Fibroblast of mammary gland (primary cell): Measurements from ENCODE around the gene LSM7.

Source experiments
- DNase-seq: peaks from one replicate; pipeline ENCODE4 v3.0.0-alpha.2; 2010; ENCODE audit warnings: low read depth
- H3K4me3 ChIP-seq: 2 replicates; pipeline ENCODE4 v1.5.1; 2011; ENCODE audit warnings: low read depth, mild to moderate bottlenecking, low read length, moderate library complexity; ENCODE audit not compliant: control insufficient read depth
- TF ChIP-seq, protein P1 (sequence below): conservative IDR thresholded peaks from 2 replicates; pipeline ENCODE4 v1.5.1; 2011; ENCODE audit warnings: low read depth, low read length, inconsistent platforms; ENCODE audit not compliant: control insufficient read depth, insufficient read depth

LSM7 gene

DNA sequence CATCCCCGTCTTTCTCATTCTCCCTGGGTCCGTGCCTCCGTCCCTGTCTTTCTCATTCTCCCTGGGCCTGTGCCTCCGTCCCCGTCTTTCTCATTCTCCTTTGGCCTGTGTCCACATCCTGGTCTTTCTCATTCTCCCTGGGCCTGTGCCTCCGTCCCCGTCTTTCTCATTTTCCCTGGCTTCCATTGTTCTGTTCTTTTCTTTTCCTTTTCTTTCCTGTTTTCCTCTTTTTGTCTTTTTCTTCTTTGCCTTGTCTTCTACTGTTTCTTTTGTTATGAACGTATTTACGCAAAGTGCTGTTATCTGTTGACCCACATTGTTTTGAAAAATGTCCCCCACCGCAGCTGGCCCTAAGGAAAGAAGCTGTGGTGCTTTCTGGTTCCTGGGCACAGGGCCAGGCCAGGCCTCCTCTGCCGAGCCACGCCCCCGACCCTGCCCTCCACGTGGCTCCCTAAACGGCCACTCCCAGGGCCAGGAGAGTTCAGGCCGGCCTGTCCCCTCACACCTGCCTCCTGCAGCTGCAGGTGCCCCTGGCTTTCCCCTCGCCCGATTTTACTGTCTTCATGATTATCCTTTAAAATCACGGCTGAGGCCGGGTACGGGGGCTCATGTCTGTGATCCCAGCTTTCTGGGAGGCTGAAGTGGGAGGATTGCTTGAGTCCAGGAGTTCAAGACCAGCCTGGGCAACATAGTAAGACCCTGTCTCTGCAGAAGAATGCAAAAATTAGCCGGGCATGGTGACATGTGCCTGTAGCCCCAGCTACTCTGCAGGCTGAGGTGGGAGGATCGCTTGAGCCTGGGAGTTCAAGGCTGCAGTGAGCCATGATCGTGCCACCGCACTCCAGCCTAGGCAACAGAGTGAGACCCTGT, 17.6 kb upstream of the LSM7 start:
- TF ChIP-seq, protein P1, sequence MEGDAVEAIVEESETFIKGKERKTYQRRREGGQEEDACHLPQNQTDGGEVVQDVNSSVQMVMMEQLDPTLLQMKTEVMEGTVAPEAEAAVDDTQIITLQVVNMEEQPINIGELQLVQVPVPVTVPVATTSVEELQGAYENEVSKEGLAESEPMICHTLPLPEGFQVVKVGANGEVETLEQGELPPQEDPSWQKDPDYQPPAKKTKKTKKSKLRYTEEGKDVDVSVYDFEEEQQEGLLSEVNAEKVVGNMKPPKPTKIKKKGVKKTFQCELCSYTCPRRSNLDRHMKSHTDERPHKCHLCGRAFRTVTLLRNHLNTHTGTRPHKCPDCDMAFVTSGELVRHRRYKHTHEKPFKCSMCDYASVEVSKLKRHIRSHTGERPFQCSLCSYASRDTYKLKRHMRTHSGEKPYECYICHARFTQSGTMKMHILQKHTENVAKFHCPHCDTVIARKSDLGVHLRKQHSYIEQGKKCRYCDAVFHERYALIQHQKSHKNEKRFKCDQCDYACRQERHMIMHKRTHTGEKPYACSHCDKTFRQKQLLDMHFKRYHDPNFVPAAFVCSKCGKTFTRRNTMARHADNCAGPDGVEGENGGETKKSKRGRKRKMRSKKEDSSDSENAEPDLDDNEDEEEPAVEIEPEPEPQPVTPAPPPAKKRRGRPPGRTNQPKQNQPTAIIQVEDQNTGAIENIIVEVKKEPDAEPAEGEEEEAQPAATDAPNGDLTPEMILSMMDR = no peak

DNA sequence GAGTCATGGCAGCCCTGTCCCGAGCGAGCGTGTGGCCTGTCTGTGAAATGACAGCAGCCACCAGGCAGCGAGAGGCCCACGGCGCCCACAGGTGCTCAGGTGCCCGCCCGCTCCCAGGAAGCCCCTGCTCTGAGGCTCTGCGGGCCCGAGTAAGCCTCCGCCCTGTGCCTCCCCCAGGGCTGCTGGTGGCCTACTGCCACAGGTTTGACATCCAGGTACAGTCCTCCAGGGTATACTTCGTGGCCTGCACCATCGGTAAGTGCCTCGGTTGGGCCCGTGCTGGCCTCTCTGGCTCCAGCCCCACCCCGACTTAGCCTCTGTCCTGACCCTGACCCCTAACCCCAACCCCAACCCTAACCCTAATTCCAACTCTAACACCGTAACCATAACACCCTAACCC, 16.7 kb upstream of the LSM7 start:
- TF ChIP-seq, protein P1 = no peak
- no peak for DNase-seq
- H3K4me3 ChIP-seq = no peak overlapping the region

More for the DNA sequence above, 17.6 kb upstream of the LSM7 start:
- DNase-seq = peak; percentile 18
- no peak overlapping the region for H3K4me3 ChIP-seq

DNA sequence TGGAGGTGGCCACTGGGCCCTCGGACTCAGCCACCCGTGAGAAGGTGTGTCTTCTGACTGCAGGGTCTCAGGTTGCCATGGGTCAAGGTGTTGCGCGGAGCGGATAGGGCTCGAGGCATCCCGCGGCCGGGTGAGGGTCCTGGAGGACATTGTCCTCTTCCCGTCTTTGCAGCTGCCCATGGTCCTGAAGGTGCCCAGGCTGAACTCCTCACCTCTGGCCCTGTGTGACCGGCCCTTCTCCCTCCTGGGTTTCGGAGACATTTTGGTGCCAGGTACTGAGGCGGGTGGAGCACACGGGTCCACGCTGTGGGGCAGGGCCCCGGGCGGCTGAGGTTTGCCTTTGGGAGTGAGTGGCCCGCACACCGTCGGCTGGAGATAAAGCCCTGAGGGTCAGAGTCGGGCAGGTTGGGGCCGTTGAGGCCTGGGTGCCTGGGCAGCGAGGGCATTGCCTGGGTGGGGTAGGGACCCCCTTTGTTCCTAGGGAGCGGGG, 16.0 kb upstream of the LSM7 start:
- TF ChIP-seq, protein P1 = no peak
- H3K4me3 ChIP-seq = no peak overlapping the region
- DNase-seq = no peak

DNA sequence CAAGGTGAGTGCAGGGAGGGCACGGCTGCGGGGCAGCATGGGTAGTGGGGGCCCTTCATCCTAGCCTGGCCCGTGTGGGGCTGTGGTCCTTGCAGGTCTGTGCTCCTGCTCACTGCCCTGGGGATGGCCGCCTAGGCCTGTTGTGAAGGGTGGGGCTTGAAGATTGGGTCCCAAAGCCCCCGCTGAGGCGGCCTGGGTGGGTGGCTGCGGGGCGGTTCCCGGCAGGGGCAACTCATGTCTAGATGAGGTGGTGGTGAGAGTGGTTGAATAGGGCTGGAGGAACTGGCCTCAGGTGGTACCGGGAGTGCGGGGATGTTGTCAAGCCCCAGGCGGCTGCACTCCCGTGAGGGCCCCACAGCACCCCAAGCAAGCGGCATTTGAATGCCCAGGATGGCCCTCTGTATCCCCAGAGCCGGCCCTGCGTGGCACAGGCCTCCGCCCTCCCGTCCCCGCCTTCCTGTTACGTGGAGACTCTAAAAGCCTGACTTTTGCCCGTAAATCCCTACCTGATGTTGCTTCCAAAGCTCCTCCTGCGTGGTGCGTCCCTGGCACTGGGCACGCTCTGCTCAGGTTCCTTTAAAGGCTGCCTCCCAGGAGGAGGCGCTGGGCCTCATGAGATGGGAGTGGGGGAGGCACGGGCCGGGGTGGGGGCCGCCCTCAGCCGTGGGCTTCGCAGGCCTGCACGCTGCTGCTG, 15.1 kb upstream of the LSM7 start:
- H3K4me3 ChIP-seq = no peak overlapping the region
- DNase-seq = no peak
- TF ChIP-seq, protein P1 = no peak

DNA sequence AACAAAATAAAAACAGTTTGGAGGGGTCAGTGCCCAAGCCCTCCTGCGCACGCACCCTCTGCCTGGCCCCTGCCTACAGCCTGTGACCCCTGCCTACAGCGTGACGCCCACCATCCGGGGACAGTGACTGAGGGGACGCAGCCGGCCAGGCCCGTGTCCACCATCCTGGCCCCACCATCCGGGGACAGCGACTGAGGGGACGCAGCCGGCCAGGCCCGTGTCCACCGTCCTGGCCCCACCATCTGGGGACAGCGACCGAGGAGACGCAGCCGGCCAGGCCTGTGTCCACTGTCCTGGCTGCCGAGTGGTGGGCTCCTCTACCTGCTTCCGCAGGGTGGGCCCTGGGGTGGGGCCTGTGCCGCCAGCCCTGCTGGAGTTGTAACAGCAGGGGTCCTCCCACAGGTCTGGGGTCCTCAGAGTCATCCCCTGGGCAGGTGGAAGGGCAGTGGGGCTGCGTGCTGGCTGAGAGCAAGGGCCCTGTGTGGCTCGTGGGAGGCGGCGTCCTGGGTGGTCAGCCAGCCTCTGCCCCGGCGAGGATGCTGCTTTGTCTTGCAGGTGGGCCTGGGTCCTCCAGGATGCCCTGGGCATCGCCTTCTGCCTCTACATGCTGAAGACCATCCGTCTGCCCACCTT, 14.4 kb upstream of the LSM7 start:
- TF ChIP-seq, protein P1 = no peak
- DNase-seq = no peak
- H3K4me3 ChIP-seq = no peak overlapping the region

DNA sequence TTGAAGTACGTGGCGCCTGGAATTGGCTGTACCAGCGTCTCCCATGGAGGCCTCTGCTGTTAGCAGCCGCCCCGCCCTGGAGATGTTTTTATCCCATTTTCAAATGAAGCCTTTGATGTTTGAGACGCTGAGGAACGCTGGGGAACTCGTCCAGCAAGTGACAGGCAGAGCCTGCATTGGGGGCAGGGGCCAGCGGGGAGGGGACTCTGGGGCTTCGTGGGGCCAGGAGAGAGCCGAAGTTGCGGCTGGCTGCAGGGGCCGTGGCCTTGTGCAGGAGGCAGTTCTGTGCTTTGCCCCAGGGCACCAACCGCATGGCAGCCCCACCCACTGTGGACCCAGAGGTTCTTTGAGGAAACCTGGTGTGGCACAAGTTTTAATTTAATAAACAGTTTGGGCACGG, 13.6 kb upstream of the LSM7 start:
- no peak overlapping the region for H3K4me3 ChIP-seq
- DNase-seq = no peak
- TF ChIP-seq, protein P1 = no peak
